ENCODE data around the gene KCTD14. TPM values are rescaled to one million over a fixed set of nuclear protein-coding genes. Genes with fewer than 3 reads are reported as not detected.
"Not testable (repeated sequence)": the region's sequence is repeated elsewhere in the genome, so short reads cannot be mapped to it uniquely, and the experiment has no call there.

KCTD14 gene
- total and polyA plus RNA-seq, 9 of the 15 experiments (the other 6 are each of a cell fraction or from before 2014, with no cell fraction given), result 0.04 to 0.30 (median 0.11) TPM; not detected in 2

- ATAC-seq; H3K79me2 ChIP-seq (ENCODE audit: control insufficient read depth, insufficient read depth, low read length); H3K27ac ChIP-seq (ENCODE audit: extremely low read depth, low read depth, low read length); H2AFZ ChIP-seq (ENCODE audit: low read depth, low read length); intact Hi-C loops (cut with micrococcal nuclease); H3K36me3 ChIP-seq (ENCODE audit: control insufficient read depth, insufficient read depth, low read length); H3K4me2 ChIP-seq (ENCODE audit: insufficient read depth, low read length); H3K27me3 ChIP-seq (ENCODE audit: control insufficient read depth in 2 of 2, insufficient read depth in 2 of 2, low read length in 2 of 2); in situ Hi-C loops (cut with MboI); H3K9ac ChIP-seq (ENCODE audit: insufficient read depth in 1 of 2, low read depth in 2 of 2, low read length in 2 of 2); H4K20me1 ChIP-seq (replicated peaks; ENCODE audit: control insufficient read depth, insufficient read depth, low read length); H3K9me1 ChIP-seq (ENCODE audit: control insufficient read depth, insufficient read depth, low read length); BruUV-seq (replicated peaks); H3K9me3 ChIP-seq (replicated peaks; ENCODE audit: control insufficient read depth, insufficient read depth, low read depth, low read length); CTCF ChIA-PET (ENCODE audit: low intra/inter-chr PET ratio); FAIRE-seq; H3K4me3 ChIP-seq; TF ChIP-seq TEAD4 (CRISPR knock-in tag; IDR thresholded peaks at IDR 0.05; ENCODE audit: borderline replicate concordance): not testable (repeated sequence)
- peak in 2 of 4 experiments; percentile 2 to 29 for DNase-seq (ENCODE audit: extremely low read depth in 1 of 4, low spot score in 3 of 4)
- peaks cover 21 to 29% of the 10 kb centered on the region in 2 experiments for H3K4me1 ChIP-seq (replicated peaks in 1 of 2; ENCODE audit: control insufficient read depth in 2 of 2, insufficient read depth in 2 of 2, low read length in 2 of 2)
- 51% methylated on average over 4 of the region's 9 CpGs for WGBS (ENCODE audit: insufficient coverage, low coverage, missing lambda C conversion rate)
- TF ChIP-seq SMAD4 (CRISPR knock-in tag; conservative IDR thresholded peaks at IDR 0.05) (0 out of 2 replicates have a peak, but pooled peaks have one; percentile 11), NFE2 (IDR thresholded peaks at IDR 0.05; ENCODE audit: low read depth) (0 out of 2 replicates have a peak, but pooled peaks have one; percentile 6), CBFA2T2 (conservative IDR thresholded peaks at IDR 0.05) (peak; percentile 61), SMARCE1 (IDR thresholded peaks at IDR 0.05) (peak; percentile 68), TEAD4 (IDR thresholded peaks at IDR 0.05; ENCODE audit: low read length) (peak; percentile 61), CBFA2T3 (IDR thresholded peaks at IDR 0.05) (peak; percentile 80), NCOR1 (IDR thresholded peaks at IDR 0.05) (peak; percentile 34; the same call in 1 of the 2 replicates), NFATC3 (IDR thresholded peaks at IDR 0.05) (peak; percentile 67; the same call in 1 of the 2 replicates), TCF3 (CRISPR knock-in tag; IDR thresholded peaks at IDR 0.05) (peak; percentile 34; the same call in 1 of the 2 replicates), CXXC5 (CRISPR knock-in tag; IDR thresholded peaks at IDR 0.05) (peak; percentile 36), ARID1B (IDR thresholded peaks at IDR 0.05) (peak; percentile 62; the same call in 1 of the 2 replicates), SMARCA4 (IDR thresholded peaks at IDR 0.05) (peak; percentile 46), ZNF384 (IDR thresholded peaks at IDR 0.05; ENCODE audit: low read depth, low read length) (peak; percentile 77; the same call in 1 of the 2 replicates), EGR1 (conservative IDR thresholded peaks at IDR 0.05) (peak; percentile 92), KDM1A (IDR thresholded peaks at IDR 0.05) (peak; percentile 68 to 74; a peak in 3 of 4 replicates), HDAC2 (IDR thresholded peaks at IDR 0.05) (peak; percentile 36; the same call in 1 of the 2 replicates), MTA2 (IDR thresholded peaks at IDR 0.05; ENCODE audit: low read depth) (0 out of 2 replicates have a peak, but pooled peaks have one; percentile 15), KLF16 (IDR thresholded peaks at IDR 0.05) (peak; percentile 58), DPF2 (IDR thresholded peaks at IDR 0.05) (peak; percentile 59), RCOR1 (IDR thresholded peaks at IDR 0.05; ENCODE audit: borderline replicate concordance in 1 of 2, low read depth in 2 of 2, low read length in 2 of 2) (peak in 1 of 2 experiments; percentile 84; a peak in 2 of 4 replicates), HDAC1 (IDR thresholded peaks at IDR 0.05) (peak in 1 of 2 experiments; percentile 61; a peak in 1 of 4 replicates), TAL1 (IDR thresholded peaks at IDR 0.05) (peak; percentile 46; the same call in 1 of the 2 replicates)
- POLR2A ChIA-PET, result interaction anchor here (1.1 kb wide), 1 partner anchor 17 kb away, joined by 3 read pairs; no protein-coding TSS in a partner anchor
Measured at GRCh38 chr11:78059749-78060328, 36.8 kb upstream of the KCTD14 start.
